ENCODE data around the gene COA8. TPM values are rescaled to one million over a fixed set of nuclear protein-coding genes. Genes with fewer than 3 reads are reported as not detected.

Gene COA8
- total and polyA plus RNA-seq, 2 donors (not counting 3 experiments of a cell fraction or from before 2014, with no cell fraction given) = 19.1 to 46.4 TPM

- DNase-seq (ENCODE audit: low read depth, low spot score) = peak; percentile 63
- intact Hi-C loops (cut with micrococcal nuclease) = no loop called here
- FAIRE-seq = peak; percentile 70
Observed at GRCh38 chr14:103568952-103569351, 6.2 kb downstream of the COA8 start.

GRCh38 chr14:103569408-103569807 is 6.6 kb downstream of the COA8 start:
- H2AFZ ChIP-seq (ENCODE audit: low read depth, low read length) = no peak overlapping the region
- DNase-seq (ENCODE audit: low read depth, low spot score) (no peak), FAIRE-seq (no peak)
- TF ChIP-seq FOS (IDR thresholded peaks at IDR 0.05; ENCODE audit: borderline replicate concordance, insufficient read depth, low read length) (no peak), JUN (IDR thresholded peaks at IDR 0.05; ENCODE audit: borderline replicate concordance, insufficient read depth, insufficient read length, low read depth) (no peak), EZH2 (IDR thresholded peaks at IDR 0.05; ENCODE audit: borderline replicate concordance, low read depth, low read length, severe bottlenecking) (no peak), POLR2AphosphoS5 (IDR thresholded peaks at IDR 0.05; ENCODE audit: insufficient read depth, low read depth, low read length) (no peak), GATA2 (IDR thresholded peaks at IDR 0.05; ENCODE audit: insufficient read depth, insufficient read length, low read depth, low read length) (no peak), CTCF (IDR thresholded peaks at IDR 0.05; ENCODE audit: extremely low read depth in 1 of 2, insufficient read depth in 1 of 2, low read depth in 1 of 2, low read length in 2 of 2) (no peak), MAX (IDR thresholded peaks at IDR 0.05; ENCODE audit: insufficient read depth, insufficient read length) (no peak), POLR2A (IDR thresholded peaks at IDR 0.05; ENCODE audit: low read depth, low read length) (no peak), MYC (IDR thresholded peaks at IDR 0.05; ENCODE audit: low read depth, low read length) (no peak)
- POLR2A ChIA-PET = interaction anchor here (0.5 kb wide), 1 partner anchor 62 kb away, joined by 5 read pairs; no protein-coding TSS in a partner anchor
- CTCF ChIA-PET = interaction anchor here (1.3 kb wide), 1 partner anchor 111 kb away, joined by 4 read pairs; no protein-coding TSS in a partner anchor
- peak overlapping the region; percentile 45 for H3K4me2 ChIP-seq (ENCODE audit: insufficient read depth, low read length)
- H4K20me1 ChIP-seq (replicated peaks; ENCODE audit: control insufficient read depth, extremely low read depth, insufficient read depth, low read length) = no peaks in the 10 kb centered on the region
- H3K9me1 ChIP-seq (replicated peaks; ENCODE audit: control insufficient read depth, extremely low read depth, insufficient read depth, low read length) = no peaks in the 10 kb centered on the region
- H3K36me3 ChIP-seq (ENCODE audit: control insufficient read depth in 2 of 2, extremely low read depth in 1 of 2, insufficient read depth in 2 of 2, low read length in 2 of 2) = peaks cover 2 to 3% of the 10 kb centered on the region in 2 experiments
- no peak overlapping the region for H3K4me3 ChIP-seq (replicated peaks in 1 of 3; ENCODE audit: insufficient read depth in 1 of 3, low read depth in 1 of 3, low read length in 3 of 3)
- H3K4me1 ChIP-seq (ENCODE audit: control insufficient read depth, extremely low read depth, insufficient read depth, low read length) = peaks cover 11% of the 10 kb centered on the region
- BruUV-seq (replicated peaks) = no TSS peak
- no peaks in the 10 kb centered on the region for H3K9me3 ChIP-seq (replicated peaks; ENCODE audit: control insufficient read depth, insufficient read depth, low read length)
- peaks cover 54% of the 10 kb centered on the region for H3K79me2 ChIP-seq (ENCODE audit: control insufficient read depth, insufficient read depth, low read length)
- no peak overlapping the region for H3K9ac ChIP-seq (replicated peaks; ENCODE audit: extremely low read depth, insufficient read depth, low read length)
- intact Hi-C loops (cut with micrococcal nuclease) (no loop called here), dilution Hi-C loops (cut with MboI; ENCODE audit: extremely low pct_ligation_motif_present, low sequenced_read_pairs) (no loop called here)
- peak overlapping the region; percentile 28 for H3K27ac ChIP-seq (ENCODE audit: insufficient read depth, low read depth, low read length)
- no peaks in the 10 kb centered on the region for H3K27me3 ChIP-seq (ENCODE audit: control insufficient read depth in 2 of 2, insufficient read depth in 2 of 2, low read length in 2 of 2)

More at GRCh38 chr14:103568952-103569351, 6.2 kb downstream of the COA8 start:
- Histone ChIP-seq H3K36me3 (ENCODE audit: control insufficient read depth in 2 of 2, extremely low read depth in 1 of 2, insufficient read depth in 2 of 2, low read length in 2 of 2) (no peaks in the 10 kb centered on the region), H2AFZ (ENCODE audit: low read depth, low read length) (no peak overlapping the region), H3K27ac (ENCODE audit: insufficient read depth, low read depth, low read length) (peak overlapping the region; percentile 28), H4K20me1 (replicated peaks; ENCODE audit: control insufficient read depth, extremely low read depth, insufficient read depth, low read length) (no peaks in the 10 kb centered on the region), H3K9me1 (replicated peaks; ENCODE audit: control insufficient read depth, extremely low read depth, insufficient read depth, low read length) (no peaks in the 10 kb centered on the region), H3K79me2 (ENCODE audit: control insufficient read depth, insufficient read depth, low read length) (peaks cover 56% of the 10 kb centered on the region), H3K9me3 (replicated peaks; ENCODE audit: control insufficient read depth, insufficient read depth, low read length) (no peaks in the 10 kb centered on the region), H3K9ac (replicated peaks; ENCODE audit: extremely low read depth, insufficient read depth, low read length) (no peak overlapping the region), H3K4me1 (ENCODE audit: control insufficient read depth, extremely low read depth, insufficient read depth, low read length) (peaks cover 14% of the 10 kb centered on the region), H3K4me2 (ENCODE audit: insufficient read depth, low read length) (peak overlapping the region; percentile 45), H3K27me3 (ENCODE audit: control insufficient read depth in 2 of 2, insufficient read depth in 2 of 2, low read length in 2 of 2) (no peaks in the 10 kb centered on the region), H3K4me3 (replicated peaks in 1 of 3; ENCODE audit: insufficient read depth in 1 of 3, low read depth in 1 of 3, low read length in 3 of 3) (no peak overlapping the region)
- no TSS peak for BruUV-seq (replicated peaks)
- POLR2A ChIA-PET = interaction anchor here (0.5 kb wide), 1 partner anchor 62 kb away, joined by 5 read pairs; no protein-coding TSS in a partner anchor
- TF ChIP-seq POLR2A (IDR thresholded peaks at IDR 0.05; ENCODE audit: low read depth, low read length) (no peak), GATA2 (IDR thresholded peaks at IDR 0.05; ENCODE audit: insufficient read depth, insufficient read length, low read depth, low read length) (no peak)
- dilution Hi-C loops (cut with MboI; ENCODE audit: extremely low pct_ligation_motif_present, low sequenced_read_pairs) = no loop called here
- CTCF ChIA-PET = interaction anchor here (1.3 kb wide), 1 partner anchor 111 kb away, joined by 4 read pairs; no protein-coding TSS in a partner anchor
